Hematopoietic multipotent progenitor cell treated with erythropoietin and hydrocortisone succinate and interleukin-3 and kit ligand, for 15 days (in vitro differentiated cells): ENCODE measurements around the gene TSTD1.
"Not testable (repeated sequence)": the region's sequence is repeated elsewhere in the genome, so short reads cannot be mapped to it uniquely, and the experiment has no call there.

ENCODE experiments used
- DNase-seq: peaks from one replicate; pipeline ENCODE4 v3.0.0-alpha.2; 2015; ENCODE audit warnings: low spot score

The TSTD1 gene

GRCh38 chr1:161068306-161069234, 29.8 kb upstream of the TSTD1 start:
- DNase-seq, result no peak

DNA sequence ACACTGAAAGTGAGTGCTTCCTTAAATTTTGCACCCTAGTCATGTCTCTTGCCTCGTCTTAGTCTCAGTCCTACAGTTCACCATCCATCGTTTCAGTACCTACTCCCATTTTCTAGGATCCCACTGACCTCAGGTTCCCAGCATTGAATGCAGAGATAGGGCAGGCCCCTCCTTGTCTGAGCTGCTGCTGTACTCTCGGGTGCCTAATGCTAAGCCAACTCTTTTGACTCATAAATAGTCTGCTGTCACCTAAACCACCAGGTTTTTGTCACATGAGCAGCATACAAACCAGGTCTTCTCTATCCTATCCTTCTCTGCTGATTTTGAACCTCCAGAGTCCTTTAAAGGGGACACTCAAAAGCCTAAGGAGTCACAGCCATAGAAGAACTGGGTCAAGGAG, 27.9 kb upstream of the TSTD1 start:
- DNase-seq, result no peak

DNA sequence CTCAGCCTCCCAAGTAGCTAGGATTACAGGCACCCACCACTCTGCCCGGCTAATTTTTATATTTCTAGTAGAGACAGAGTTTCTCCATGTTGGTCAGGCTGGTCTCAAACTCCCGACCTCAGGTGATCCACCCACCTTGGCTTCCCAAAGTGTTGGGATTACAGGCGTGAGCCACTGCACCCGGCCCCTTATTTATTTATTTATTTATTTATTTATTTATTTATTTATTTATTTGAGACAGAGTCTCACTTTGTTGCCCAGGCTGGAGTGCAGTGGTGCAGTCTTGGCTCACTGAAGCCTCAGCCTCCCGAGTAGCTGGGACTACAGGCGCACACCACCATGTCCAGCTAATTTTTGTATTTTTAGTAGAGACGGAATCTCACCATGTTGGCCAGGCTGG, 26.9 kb upstream of the TSTD1 start:
- DNase-seq, result not testable (repeated sequence)

GRCh38 chr1:161063936-161064335, 25.2 kb upstream of the TSTD1 start:
- DNase-seq, result not testable (repeated sequence)

- no peak for DNase-seq
Measured at GRCh38 chr1:161061419-161061818, 22.7 kb upstream of the TSTD1 start.

DNA sequence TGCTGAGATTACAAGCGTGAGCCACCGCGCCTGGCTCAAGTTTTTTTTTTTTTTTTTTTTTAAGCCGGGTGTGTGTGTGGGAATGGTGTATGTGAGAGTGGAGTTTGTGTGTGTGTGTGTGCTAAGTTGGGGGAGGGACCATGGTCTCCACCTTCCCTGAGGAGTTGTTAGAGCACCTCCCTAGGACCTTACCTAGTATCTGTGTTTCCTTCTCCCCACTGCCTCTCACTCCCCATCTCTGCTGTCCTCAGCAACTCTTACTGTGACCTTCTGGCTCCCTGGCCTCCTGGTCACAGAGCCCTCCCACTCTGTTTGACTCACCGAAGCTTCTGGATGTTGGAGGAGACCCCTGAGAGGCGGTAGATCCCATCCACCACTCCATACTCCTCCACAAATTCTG, 20.5 kb upstream of the TSTD1 start:
- DNase-seq, result no peak

- no peak for DNase-seq
Measured at GRCh38 chr1:161054805-161055204, 16.0 kb upstream of the TSTD1 start.

DNA sequence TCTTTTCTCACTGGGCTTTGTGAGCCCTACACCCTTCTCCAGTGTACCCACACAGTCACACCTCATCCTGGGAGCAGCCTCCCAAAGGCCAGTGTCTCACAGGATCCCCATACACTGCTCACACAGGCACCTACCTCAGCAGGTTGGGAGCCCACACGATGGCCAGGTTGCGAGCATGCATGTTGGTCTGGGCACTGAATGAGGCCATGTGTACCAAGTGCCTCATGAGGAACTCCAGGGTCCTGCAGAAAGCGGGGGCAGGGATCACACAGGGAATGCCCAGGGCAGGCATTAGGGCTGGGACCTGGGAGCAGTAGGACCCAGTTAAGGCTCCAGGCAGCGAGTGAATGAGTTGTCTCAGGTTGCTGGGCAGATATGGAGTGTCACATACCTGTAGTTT, 15.5 kb upstream of the TSTD1 start:
- no peak for DNase-seq

DNA sequence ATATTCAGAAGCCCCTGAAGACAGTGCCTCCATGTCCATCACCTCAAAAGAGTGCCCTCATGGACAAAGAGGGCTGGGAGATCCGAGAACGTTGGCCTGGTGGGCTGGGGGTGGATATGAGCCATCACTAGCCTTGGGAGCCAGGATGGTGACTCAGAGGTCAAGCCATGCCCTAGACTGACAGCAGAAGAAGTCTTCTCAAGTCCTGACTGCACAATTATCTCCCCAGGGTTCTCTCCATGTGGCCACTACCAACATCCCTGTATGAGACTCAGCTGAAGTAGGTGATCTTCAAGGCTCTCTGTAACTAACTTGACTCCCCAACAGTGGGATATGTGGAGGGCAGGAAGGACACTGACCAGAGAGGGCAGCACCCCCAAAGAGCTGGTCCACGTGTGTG, 14.1 kb upstream of the TSTD1 start:
- no peak for DNase-seq

DNA sequence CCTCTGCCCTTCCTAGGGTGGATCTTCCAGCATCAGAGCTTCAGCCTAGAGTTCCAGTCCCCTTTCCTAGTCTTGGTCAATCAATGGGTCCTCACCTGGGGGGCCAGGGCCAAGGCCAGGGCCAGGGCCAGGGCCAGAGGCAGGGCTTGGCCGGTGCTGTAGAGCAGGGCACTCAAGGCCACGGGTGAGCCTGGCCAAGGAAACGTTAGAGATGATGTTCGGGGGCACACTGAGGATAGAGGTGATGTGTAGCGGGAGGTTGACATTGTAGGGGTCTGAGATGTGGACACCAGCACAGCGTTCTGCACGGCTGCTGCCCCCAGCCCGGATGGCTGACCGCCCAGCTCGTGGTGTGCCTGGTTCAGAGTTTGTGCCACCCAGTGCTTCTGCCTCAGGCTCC, 12.5 kb upstream of the TSTD1 start:
- no peak for DNase-seq

DNA sequence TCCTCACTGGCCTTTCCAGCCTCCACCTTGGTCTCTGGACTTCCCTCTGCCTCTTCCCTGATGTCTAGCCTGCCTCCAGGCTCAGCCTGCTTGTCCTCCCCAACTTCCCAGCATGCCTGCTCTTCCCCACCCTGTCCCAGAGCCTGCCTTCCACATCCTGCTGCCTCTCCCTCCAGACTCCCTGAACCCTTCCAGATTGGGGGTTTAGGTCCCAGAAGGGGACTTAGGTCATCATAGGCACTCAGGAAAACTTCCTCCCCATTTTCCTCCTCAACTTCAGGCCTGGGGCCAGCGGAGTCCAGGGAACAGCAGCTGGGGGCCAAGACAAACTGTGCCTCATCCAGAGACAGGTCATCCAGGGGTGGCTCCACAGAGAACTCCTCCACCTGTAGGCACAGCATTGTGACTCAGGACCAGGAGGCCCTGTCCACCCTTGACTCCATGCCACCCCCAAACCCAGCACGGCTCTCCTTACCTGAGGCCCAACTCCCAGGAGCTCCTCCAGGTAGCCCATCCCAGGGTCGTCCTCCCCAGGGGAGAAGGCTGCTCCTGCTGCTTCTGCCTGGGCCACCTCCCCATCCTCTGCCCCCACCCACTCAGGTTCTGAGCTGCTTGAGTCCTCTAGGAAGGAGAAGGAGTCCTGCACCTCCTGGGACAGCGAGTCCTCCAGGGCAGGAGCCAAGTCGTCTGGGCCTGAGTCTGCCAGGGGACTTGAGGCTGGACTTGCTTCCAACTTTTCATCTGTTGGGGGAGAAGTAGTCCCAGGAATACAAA, 10.4 kb upstream of the TSTD1 start:
- DNase-seq, result no peak

DNA sequence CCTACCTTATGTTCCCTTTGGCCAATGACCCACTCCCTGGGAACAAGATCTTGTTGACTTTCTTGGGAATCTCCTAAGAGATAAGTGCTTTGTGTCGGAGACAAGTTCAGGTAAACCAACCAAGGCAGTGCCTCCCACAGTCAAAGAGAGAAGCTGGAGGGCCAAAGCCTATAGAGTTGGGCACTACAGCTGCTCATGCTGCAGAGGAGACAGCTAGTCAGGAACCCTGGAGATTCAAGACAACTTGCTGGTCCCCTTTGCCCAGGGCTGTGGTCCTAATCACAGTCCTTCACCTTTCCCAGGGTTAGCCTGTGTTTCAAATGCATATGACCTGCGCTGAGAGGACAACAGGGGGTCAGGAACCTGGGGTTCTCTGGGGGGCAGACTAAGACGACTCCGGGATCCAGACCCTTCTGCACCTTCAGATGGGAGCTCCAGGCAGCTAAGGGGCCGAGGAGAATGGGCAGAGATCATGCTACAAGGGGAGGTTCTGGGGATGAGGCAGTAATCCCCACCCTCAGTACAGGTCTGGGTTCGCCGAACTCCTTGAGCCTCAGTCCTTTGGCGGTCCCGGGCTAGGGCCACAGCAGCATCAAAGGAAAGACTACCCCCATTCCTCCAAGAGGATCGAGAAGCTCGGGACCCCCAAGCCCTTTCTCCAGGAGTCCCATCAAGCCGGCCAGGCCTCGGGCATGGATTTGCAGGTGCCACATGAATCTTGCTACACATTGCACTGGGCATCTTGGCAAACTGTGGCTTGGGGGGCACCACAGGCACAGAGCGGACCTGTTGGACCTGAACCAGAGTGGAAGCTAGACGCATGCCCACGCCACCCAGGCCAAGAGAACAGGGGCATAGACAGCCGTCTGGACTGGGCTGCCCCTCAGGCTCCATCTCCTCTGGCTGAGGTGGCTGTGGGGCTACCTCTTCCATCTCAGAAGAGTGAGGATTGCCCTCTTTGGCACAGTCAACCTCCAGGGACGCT, 9.0 kb upstream of the TSTD1 start:
- no peak for DNase-seq

GRCh38 chr1:161046605-161047228, 8.0 kb upstream of the TSTD1 start:
- DNase-seq, result no peak

- DNase-seq, result peak; percentile 97
Measured at GRCh38 chr1:161045736-161046604, 7.2 kb upstream of the TSTD1 start, which contains the start of gene USF1. Gene USF1, minus strand, starts transcription at chr1:161045977. Its CDS starts 2,702 bp downstream, at chr1:161043275.

GRCh38 chr1:161044908-161045735, 6.4 kb upstream of the TSTD1 start:
- DNase-seq, result peak; percentile 73

DNA sequence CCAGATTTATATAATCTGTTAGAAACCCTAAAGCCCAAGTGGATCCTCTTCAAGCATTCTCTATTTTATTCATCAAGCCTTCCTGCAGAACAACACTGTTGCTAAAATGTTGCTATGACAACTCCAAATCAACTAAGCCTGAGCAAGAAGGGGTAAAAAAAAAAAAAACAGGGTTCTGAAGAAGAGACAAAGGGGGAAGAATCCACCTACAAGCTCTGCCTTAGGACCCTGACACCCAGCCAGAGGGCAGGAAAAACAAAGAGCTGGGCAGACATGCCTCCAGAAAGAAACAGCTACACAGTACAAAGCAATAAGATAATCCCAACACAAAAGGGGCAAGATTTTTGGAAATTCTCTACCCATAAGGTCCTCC, 5.8 kb upstream of the TSTD1 start:
- DNase-seq, result peak; percentile 33

- no peak for DNase-seq
Measured at GRCh38 chr1:161039546-161039945, 782 bp upstream of the TSTD1 start.

DNA sequence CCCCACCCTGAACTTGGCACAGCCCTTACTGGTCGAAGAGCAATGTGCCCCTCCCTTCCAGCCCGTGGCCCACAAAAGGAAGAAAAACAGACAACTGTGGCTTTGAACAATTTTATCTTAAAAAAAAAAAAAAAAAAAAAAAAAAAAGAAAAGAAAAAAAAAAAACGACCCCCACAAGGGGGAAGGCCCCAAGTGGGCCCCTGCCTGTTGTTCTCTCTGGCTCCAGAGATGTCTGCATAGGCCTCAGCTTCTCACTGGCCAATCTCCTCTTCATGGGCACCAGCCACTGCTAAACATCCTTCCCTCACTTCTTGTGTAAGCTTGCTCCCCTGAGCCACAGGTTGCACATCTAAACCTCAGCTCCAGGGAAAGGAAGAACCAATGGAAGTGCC, 386 bp upstream of the TSTD1 start:
- no peak for DNase-seq

GRCh38 chr1:161037661-161038522, 872 bp downstream of the TSTD1 start:
- DNase-seq, result no peak
